Mammary epithelial cell (primary cell): ENCODE data around the gene CMPK1.

Source experiments
- EZH2 ChIP-seq: IDR thresholded peaks from 2 replicates; pipeline ENCODE4 v1.6.1; 2012; ENCODE audit warnings: low read length, inconsistent platforms, borderline replicate concordance
- TF ChIP-seq, protein P1 (sequence below), 2 donors: IDR thresholded peaks in 1 of 2; conservative IDR thresholded peaks in 1 of 2; 2 replicates each; pipeline ENCODE4 v1.5.1; 2011 to 2012; ENCODE audit warnings: inconsistent platforms in 2 of 2, low read length in 2 of 2, mild to moderate bottlenecking in 2 of 2, control low read depth in 1 of 2, low read depth in 1 of 2; ENCODE audit not compliant: insufficient read depth in 1 of 2; ENCODE audit errors: extremely low read depth in 1 of 2

- TF ChIP-seq, protein P1, sequence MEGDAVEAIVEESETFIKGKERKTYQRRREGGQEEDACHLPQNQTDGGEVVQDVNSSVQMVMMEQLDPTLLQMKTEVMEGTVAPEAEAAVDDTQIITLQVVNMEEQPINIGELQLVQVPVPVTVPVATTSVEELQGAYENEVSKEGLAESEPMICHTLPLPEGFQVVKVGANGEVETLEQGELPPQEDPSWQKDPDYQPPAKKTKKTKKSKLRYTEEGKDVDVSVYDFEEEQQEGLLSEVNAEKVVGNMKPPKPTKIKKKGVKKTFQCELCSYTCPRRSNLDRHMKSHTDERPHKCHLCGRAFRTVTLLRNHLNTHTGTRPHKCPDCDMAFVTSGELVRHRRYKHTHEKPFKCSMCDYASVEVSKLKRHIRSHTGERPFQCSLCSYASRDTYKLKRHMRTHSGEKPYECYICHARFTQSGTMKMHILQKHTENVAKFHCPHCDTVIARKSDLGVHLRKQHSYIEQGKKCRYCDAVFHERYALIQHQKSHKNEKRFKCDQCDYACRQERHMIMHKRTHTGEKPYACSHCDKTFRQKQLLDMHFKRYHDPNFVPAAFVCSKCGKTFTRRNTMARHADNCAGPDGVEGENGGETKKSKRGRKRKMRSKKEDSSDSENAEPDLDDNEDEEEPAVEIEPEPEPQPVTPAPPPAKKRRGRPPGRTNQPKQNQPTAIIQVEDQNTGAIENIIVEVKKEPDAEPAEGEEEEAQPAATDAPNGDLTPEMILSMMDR (conservative IDR thresholded peaks at IDR 0.05 in 1 of 2, IDR thresholded peaks at IDR 0.05 in 1 of 2; ENCODE audit: extremely low read depth in 1 of 2, insufficient read depth in 1 of 2, low read depth in 1 of 2, low read length in 2 of 2), result no peak
- TF ChIP-seq EZH2, result no peak
These were observed 38.0 kb upstream of the CMPK1 start for GRCh38 chr1:47295579-47295978.
